ENCODE results near the gene FAM20C.

GRCh38 chr7:247181-247580, 54.8 kb downstream of the FAM20C start:
- TF ChIP-seq POLR2A (IDR thresholded peaks at IDR 0.05; ENCODE audit: low read depth, low read length) = no peak
- TF ChIP-seq ESRRA (IDR thresholded peaks at IDR 0.05; ENCODE audit: low read length) = no peak
- no peak for TF ChIP-seq ZNF24 (IDR thresholded peaks at IDR 0.05)
- TF ChIP-seq POLR2AphosphoS5 (IDR thresholded peaks at IDR 0.05; ENCODE audit: low read length) = no peak
- no peak for TF ChIP-seq JUND (IDR thresholded peaks at IDR 0.05; ENCODE audit: low read depth, low read length)
- no peak for TF ChIP-seq CTCF (IDR thresholded peaks at IDR 0.05 in 2 of 3, conservative IDR thresholded peaks at IDR 0.05 in 1 of 3; ENCODE audit: control insufficient read depth in 2 of 3, extremely low read depth in 1 of 3, insufficient read depth in 1 of 3, low read depth in 3 of 3, low read length in 3 of 3)
- no peak for TF ChIP-seq SUPT20H (IDR thresholded peaks at IDR 0.05; ENCODE audit: borderline replicate concordance, control insufficient read depth, low read depth, low read length)
